ENCODE measurements around the gene CPEB1.

The CPEB1 gene

GRCh38 chr15:82624008-82624407, 23.2 kb downstream of the CPEB1 start:
- no peak for TF ChIP-seq CTCF (IDR thresholded peaks at IDR 0.05; ENCODE audit: borderline replicate concordance, insufficient read depth, low read depth, low read length)
- H3K4me3 ChIP-seq (ENCODE audit: low read depth, low read length) = no peak overlapping the region

DNA sequence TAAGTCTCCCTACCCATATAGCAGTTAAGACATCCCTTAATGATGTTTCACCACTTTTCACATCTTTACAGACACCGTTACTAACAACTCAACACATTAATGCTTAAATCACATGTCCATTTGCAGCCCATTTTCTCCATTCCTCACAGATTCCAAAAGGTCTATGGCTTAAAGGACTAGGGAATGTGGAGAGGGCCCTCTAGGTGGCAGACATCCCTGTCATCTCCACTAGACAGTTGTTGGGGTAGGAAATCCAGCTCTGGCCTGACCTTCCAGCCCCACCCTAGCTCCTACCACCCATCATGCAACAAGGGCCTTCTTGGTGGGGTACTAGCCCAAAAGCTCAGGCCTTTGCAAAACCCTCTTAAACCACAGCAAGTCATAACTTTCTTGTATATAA, 25.2 kb downstream of the CPEB1 start:
- no peak for TF ChIP-seq CTCF (IDR thresholded peaks at IDR 0.05; ENCODE audit: borderline replicate concordance, insufficient read depth, low read depth, low read length)

DNA sequence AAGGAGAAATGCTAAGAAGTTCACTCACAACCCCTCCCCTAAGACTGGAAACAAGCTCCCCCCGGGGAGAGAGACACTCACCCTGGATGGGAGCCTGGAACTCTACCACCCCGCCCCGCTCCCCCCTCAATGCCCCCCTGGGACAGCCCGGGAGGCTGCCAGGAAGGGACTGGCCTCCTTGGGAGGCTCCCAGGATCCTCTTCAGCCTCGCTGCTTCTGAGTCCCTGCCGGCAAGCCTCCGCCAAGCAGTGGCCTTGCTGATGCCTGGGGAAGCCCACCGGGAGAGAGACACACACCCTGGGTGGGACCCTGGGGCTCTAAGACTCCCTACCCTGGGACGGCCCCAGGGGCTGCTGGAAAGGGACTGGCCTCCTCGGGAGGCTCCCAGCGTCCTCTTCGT, 33.4 kb downstream of the CPEB1 start:
- TF ChIP-seq CTCF (IDR thresholded peaks at IDR 0.05; ENCODE audit: borderline replicate concordance, insufficient read depth, low read depth, low read length) = no peak
- no peak overlapping the region for H3K4me3 ChIP-seq (ENCODE audit: low read depth, low read length)

More for the DNA sequence above, 25.2 kb downstream of the CPEB1 start:
- no peak overlapping the region for H3K4me3 ChIP-seq (ENCODE audit: low read depth, low read length)

GRCh38 chr15:82611348-82611747, 35.8 kb downstream of the CPEB1 start:
- no peak overlapping the region for H3K4me3 ChIP-seq (ENCODE audit: low read depth, low read length)
- no peak for TF ChIP-seq CTCF (IDR thresholded peaks at IDR 0.05; ENCODE audit: borderline replicate concordance, insufficient read depth, low read depth, low read length)

- TF ChIP-seq CTCF (IDR thresholded peaks at IDR 0.05; ENCODE audit: borderline replicate concordance, insufficient read depth, low read depth, low read length) = no peak
- no peak overlapping the region for H3K4me3 ChIP-seq (ENCODE audit: low read depth, low read length)
These were observed 45.0 kb downstream of the CPEB1 start for GRCh38 chr15:82602195-82602594.

- no peak for TF ChIP-seq CTCF (IDR thresholded peaks at IDR 0.05; ENCODE audit: borderline replicate concordance, insufficient read depth, low read depth, low read length)
- H3K4me3 ChIP-seq (ENCODE audit: low read depth, low read length) = no peak overlapping the region
These were observed 47.3 kb downstream of the CPEB1 start for GRCh38 chr15:82599862-82600261.

GRCh38 chr15:82597815-82598214, 49.3 kb downstream of the CPEB1 start:
- TF ChIP-seq CTCF (IDR thresholded peaks at IDR 0.05; ENCODE audit: borderline replicate concordance, insufficient read depth, low read depth, low read length) = no peak
- H3K4me3 ChIP-seq (ENCODE audit: low read depth, low read length) = no peak overlapping the region

Measured in GM12875 (cell line).